Aorta (tissue), 5 donors: Measurements from ENCODE around the gene PHACTR1. TPM values are rescaled to one million over a fixed set of nuclear protein-coding genes. Genes with fewer than 3 reads are reported as not detected.
A peak's percentile ranks its signal among the peaks of the same experiment; 100 is the strongest.
"Not testable (repeated sequence)": the region's sequence is repeated elsewhere in the genome, so short reads cannot be mapped to it uniquely, and the experiment has no call there.

Experiments
- ATAC-seq: fragments of 200-7000 bp; cut with Tn5 transposase; one replicate; pipeline ENCODE4 v1.9.1; 2022; ENCODE audit warnings: moderate library complexity; ENCODE audit not compliant: low FRiP score
- DNase-seq, 2 donors: peaks; one replicate each; pipeline ENCODE4 v3.0.0-alpha.2; 2020
- H3K27ac ChIP-seq, 2 donors: one replicate each; pipeline ENCODE4 v1.5.1; 2013; ENCODE audit warnings: low read length in 2 of 2, mild to moderate bottlenecking in 2 of 2, moderate library complexity in 2 of 2, control low read depth in 1 of 2, inconsistent platforms in 1 of 2, low read depth in 1 of 2
- H3K27me3 ChIP-seq, 2 donors: one replicate each; pipeline ENCODE4 v1.6.1; 2013; ENCODE audit warnings: control low read depth in 1 of 2, low read length in 1 of 2, mild to moderate bottlenecking in 1 of 2, moderate library complexity in 1 of 2; ENCODE audit not compliant: insufficient read depth in 2 of 2, control insufficient read depth in 1 of 2
- H3K36me3 ChIP-seq, 2 donors: one replicate each; pipeline ENCODE4 v1.6.1; 2013; ENCODE audit warnings: control low read depth in 1 of 2, low read length in 1 of 2, mild to moderate bottlenecking in 1 of 2; ENCODE audit not compliant: insufficient read depth in 2 of 2, control insufficient read depth in 1 of 2
- H3K4me1 ChIP-seq, 2 donors: one replicate each; pipeline ENCODE4 v1.6.1; 2013; ENCODE audit warnings: low read length in 2 of 2, control low read depth in 1 of 2, mild to moderate bottlenecking in 1 of 2, moderate library complexity in 1 of 2; ENCODE audit not compliant: insufficient read depth in 2 of 2, control insufficient read depth in 1 of 2
- H3K4me3 ChIP-seq, 2 donors: one replicate each; pipeline ENCODE4 v1.5.1; 2013; ENCODE audit warnings: low read length in 2 of 2, control low read depth in 1 of 2, mild to moderate bottlenecking in 1 of 2
- H3K9me3 ChIP-seq: one replicate; pipeline ENCODE4 v1.6.1; 2013; ENCODE audit warnings: mild to moderate bottlenecking, low read length; ENCODE audit not compliant: control insufficient read depth
- WGBS, 2 donors: extraction: QIAGEN DNeasy Blood & Tissue Kit; methylation state at CpG; one replicate each; pipeline ENCODE4 v1.1.7; 2013; 5-methylcytosine and 5-hydroxymethylcytosine counted together
- intact Hi-C, 2 donors: fragments of 100-400 bp; cut with DNase I; formaldehyde crosslinking; loops; one replicate each; pipeline versions ENCODE4 v1.14.2 to v1.15.0; 2022
- polyA plus RNA-seq, 2 donors: library from polyadenylated mRNA; stranded (reverse); fragments of 200-250 nt; gene quantifications; one replicate each; pipeline ENCODE4 v1.2.3, GENCODE V29; 2013
- total RNA-seq, 2 donors: library from RNA; stranded (reverse); fragmentation: NEBNext Ultra II Directional; extraction: Animal tissue kit (Norgen Biotek cat#: 25700); gene quantifications; one replicate each; pipeline ENCODE4 v1.2.1, GENCODE V29; 2021
- donor health status: healthy with polysubstance abuse.
- donor health status: Bipolar disorder and iron deficiency.
- donor health status: DM: no; HTN: no; CAD: no.
- donor health status: DM: no; HTN: no; CAD: no.
- donor health status: DM: yes; HTN: yes; CAD: no.

The PHACTR1 gene
- total and polyA plus RNA-seq, 4 donors, result 3.2 to 89.4 (median 20.1) TPM

GRCh38 chr6:13307508-13307995 lies 591.0 kb downstream of the PHACTR1 start:
- no peaks in the 10 kb centered on the region for H3K9me3 ChIP-seq
- DNase-seq, result peak in 1 of 2 donors; percentile 55
- ATAC-seq, result no peak
- H3K27ac ChIP-seq, result no peak overlapping the region
- H3K4me1 ChIP-seq, result peaks cover 0 to 4% of the 10 kb centered on the region in 2 donors
- intact Hi-C loops, result loop anchor here in 1 of 2 donors (10.0 kb wide), 1 partner anchor 293 kb away; no protein-coding TSS in a partner anchor
- no peaks in the 10 kb centered on the region for H3K27me3 ChIP-seq
- no peak overlapping the region for H3K4me3 ChIP-seq
- whole genome bisulfite sequencing, 2 donors, result 92 to 94% methylated on average over 7 of the region's 7 CpGs
- no peaks in the 10 kb centered on the region for H3K36me3 ChIP-seq

DNA sequence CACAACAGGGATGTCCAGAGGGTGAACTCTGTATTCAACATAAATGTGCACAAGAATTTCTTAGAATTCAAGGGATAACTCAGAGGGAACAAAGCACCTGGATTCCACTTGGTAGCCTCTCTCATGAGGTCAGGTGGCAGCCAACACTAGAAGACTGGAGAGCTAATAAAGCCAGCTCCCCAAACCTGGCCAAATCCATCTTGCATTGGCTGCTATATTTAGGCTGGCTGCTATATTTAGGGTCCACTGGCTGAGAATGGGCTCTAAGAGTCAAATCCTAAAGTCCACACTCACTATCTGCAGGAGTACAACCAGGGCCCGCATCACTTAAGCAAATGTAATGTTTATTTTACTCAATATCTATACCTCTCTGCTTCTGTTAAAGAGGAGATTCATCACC lies 591.8 kb downstream of the PHACTR1 start:
- WGBS, 2 donors, result 21 to 39% methylated on average over 1 of the region's 1 CpG
- no peak overlapping the region for H3K4me3 ChIP-seq
- intact Hi-C loops, result loop anchor here in 1 of 2 donors (10.0 kb wide), 1 partner anchor 294 kb away; no protein-coding TSS in a partner anchor
- no peaks in the 10 kb centered on the region for H3K36me3 ChIP-seq
- H3K4me1 ChIP-seq, result peaks cover 0 to 4% of the 10 kb centered on the region in 2 donors
- no peaks in the 10 kb centered on the region for H3K9me3 ChIP-seq
- no peak overlapping the region for H3K27ac ChIP-seq
- no peak for ATAC-seq
- DNase-seq, result no peak
- H3K27me3 ChIP-seq, result no peaks in the 10 kb centered on the region

- Histone ChIP-seq H3K9me3 (no peaks in the 10 kb centered on the region), H3K36me3 (peaks cover 0 to 3% of the 10 kb centered on the region in 2 donors), H3K27ac (no peak overlapping the region), H3K4me1 (peaks cover 0 to 4% of the 10 kb centered on the region in 2 donors), H3K4me3 (no peak overlapping the region), H3K27me3 (no peaks in the 10 kb centered on the region)
- no peak for DNase-seq
- 20 to 47% methylated on average over 1 of the region's 1 CpG for WGBS, 2 donors
- intact Hi-C loops, result no loop called here
- ATAC-seq, result no peak
Measured at GRCh38 chr6:13311155-13311554, 594.6 kb downstream of the PHACTR1 start.

DNA sequence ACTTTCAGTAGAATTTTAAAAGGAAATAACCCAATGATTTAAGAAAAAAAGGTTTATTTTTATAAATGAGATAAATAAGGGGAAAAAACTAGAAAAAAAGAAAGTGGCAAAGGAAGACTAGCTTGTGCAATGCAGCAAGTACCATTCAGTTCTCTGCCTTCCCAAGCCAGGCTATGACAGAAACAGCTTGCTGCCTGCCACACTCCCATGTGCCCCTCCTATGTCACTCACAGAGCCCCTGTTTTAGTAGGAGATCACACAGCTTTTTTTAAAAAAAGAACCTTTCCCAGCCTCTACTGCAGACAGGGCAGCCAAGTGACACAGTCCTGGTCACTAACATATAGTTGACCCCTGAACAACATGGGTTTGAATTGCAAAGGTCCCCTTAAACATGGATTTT lies 598.2 kb downstream of the PHACTR1 start:
- no peak overlapping the region for H3K27ac ChIP-seq
- peaks cover 0 to 5% of the 10 kb centered on the region in 2 donors for H3K36me3 ChIP-seq
- ATAC-seq (no peak), DNase-seq (no peak)
- peaks cover 0 to 4% of the 10 kb centered on the region in 2 donors for H3K4me1 ChIP-seq
- intact Hi-C loops, result no loop called here
- H3K27me3 ChIP-seq, result no peaks in the 10 kb centered on the region
- H3K4me3 ChIP-seq, result no peak overlapping the region
- no peaks in the 10 kb centered on the region for H3K9me3 ChIP-seq

DNA sequence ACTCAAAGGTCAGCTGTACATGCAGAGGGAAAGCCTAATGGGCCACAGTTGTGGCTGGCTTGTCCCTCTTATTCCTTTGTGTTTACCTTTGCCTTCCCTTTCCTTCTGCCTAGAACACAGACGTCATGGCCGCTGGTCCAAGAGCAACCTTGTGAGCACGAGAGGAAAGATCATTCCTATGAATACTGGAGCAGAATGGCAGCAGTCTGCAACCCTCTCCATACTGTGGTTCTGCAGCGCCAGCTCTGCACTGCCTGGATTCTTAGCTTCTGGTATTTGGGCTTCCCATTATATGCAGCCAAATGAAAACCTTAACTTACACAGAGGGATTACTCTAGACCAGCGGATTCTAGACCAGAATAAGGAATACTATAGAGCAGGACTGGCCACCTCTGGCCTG lies 599.3 kb downstream of the PHACTR1 start:
- intact Hi-C loops, result no loop called here
- Histone ChIP-seq H3K27me3 (no peaks in the 10 kb centered on the region), H3K27ac (no peak overlapping the region), H3K9me3 (no peaks in the 10 kb centered on the region), H3K36me3 (peaks cover 6 to 10% of the 10 kb centered on the region in 2 donors), H3K4me3 (no peak overlapping the region), H3K4me1 (peaks cover 0 to 4% of the 10 kb centered on the region in 2 donors)
- ATAC-seq (no peak), DNase-seq (no peak)
- WGBS, 2 donors, result 94% methylated on average over 5 of the region's 5 CpGs

DNA sequence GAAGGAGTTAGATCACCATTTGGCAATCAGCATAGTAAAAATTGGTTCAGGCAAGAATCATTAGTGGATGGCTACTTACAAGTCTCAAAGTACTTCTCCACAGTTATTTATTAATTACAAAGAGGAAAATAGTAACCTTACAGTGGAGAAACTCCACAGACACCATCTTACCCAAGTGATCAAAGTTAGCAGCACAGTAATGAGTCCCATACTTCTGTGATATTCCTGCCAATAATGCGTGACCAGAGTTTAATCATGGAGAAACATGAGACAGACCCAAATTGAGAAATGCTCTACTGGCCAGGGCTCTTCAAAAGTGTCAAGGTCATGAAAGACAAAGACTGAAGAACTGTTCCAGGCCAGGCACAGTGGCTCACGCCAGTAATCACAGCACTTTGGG lies 602.3 kb downstream of the PHACTR1 start:
- peaks cover 8 to 11% of the 10 kb centered on the region in 2 donors for H3K36me3 ChIP-seq
- no peaks in the 10 kb centered on the region for H3K27me3 ChIP-seq
- 94 to 98% methylated on average over 2 of the region's 2 CpGs for WGBS, 2 donors
- H3K4me3 ChIP-seq, result no peak overlapping the region
- H3K9me3 ChIP-seq, result no peaks in the 10 kb centered on the region
- no peaks in the 10 kb centered on the region for H3K4me1 ChIP-seq
- no peak for DNase-seq
- intact Hi-C loops, result no loop called here
- H3K27ac ChIP-seq, result no peak overlapping the region
- no peak for ATAC-seq

DNA sequence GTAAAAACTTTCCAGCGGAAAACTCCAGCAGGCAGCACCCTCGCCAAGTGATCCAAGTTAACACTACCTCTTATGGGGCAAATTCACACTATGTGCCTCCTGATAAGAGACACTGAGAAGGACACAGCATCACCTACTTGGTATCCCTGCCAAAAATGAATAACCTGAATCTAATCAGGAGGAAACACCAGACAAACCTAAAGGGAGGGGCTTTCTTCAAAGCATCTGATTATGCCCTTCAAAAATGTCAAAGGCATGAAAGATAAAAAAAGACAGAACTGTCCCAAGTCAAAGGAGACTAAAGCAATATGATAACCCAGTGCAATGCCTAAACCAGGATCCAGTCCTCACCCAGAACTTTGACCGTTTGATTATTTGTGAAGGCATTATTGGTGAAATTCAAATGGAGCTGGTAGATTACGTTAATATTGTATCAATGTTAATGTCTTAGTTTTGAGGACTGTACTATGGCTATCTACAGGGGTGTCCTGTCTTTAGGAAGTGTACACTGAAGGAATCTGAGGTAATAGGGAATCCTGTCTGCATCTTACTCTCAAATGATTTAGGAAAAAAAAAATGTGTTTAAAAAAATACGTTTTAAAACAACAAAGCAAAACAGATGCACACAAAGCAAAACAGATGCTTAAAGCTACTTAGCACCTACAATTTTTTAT lies 603.5 kb downstream of the PHACTR1 start:
- intact Hi-C loops, result no loop called here
- 92 to 93% methylated on average over 5 of the region's 5 CpGs for WGBS, 2 donors

GRCh38 chr6:13326031-13326586 lies 609.5 kb downstream of the PHACTR1 start:
- intact Hi-C loops, result loop anchor here in 1 of 2 donors (5.0 kb wide), 1 partner anchor 94 kb away; no protein-coding TSS in a partner anchor
- H3K36me3 ChIP-seq, result not testable (repeated sequence)

More for the DNA sequence above, 603.5 kb downstream of the PHACTR1 start:
- no peaks in the 10 kb centered on the region for H3K4me1 ChIP-seq
- peaks cover 8 to 11% of the 10 kb centered on the region in 2 donors for H3K36me3 ChIP-seq
- DNase-seq (no peak), ATAC-seq (no peak)
- H3K27ac ChIP-seq, result no peak overlapping the region
- H3K4me3 ChIP-seq, result no peak overlapping the region
- no peaks in the 10 kb centered on the region for H3K9me3 ChIP-seq
- no peaks in the 10 kb centered on the region for H3K27me3 ChIP-seq

GRCh38 chr6:13327691-13328075 lies 611.1 kb downstream of the PHACTR1 start:
- Histone ChIP-seq H3K36me3 (no peaks in the 10 kb centered on the region), H3K4me3 (peak overlapping the region; percentile 82 to 92), H3K27me3 (no peaks in the 10 kb centered on the region), H3K4me1 (no peaks in the 10 kb centered on the region), H3K9me3 (no peaks in the 10 kb centered on the region), H3K27ac (no peak overlapping the region)
- no peak for ATAC-seq
- intact Hi-C loops, result loop anchor here in 1 of 2 donors (2.0 to 5.0 kb wide), 3 partner anchors 95 to 417 kb away; no protein-coding TSS in a partner anchor
- DNase-seq, result no peak
- WGBS, 2 donors, result 0% methylated on average over 10 of the region's 10 CpGs

More at GRCh38 chr6:13326031-13326586, 609.5 kb downstream of the PHACTR1 start:
- not testable (repeated sequence) for H3K4me1 ChIP-seq, H3K4me3 ChIP-seq, H3K27me3 ChIP-seq, H3K27ac ChIP-seq, H3K9me3 ChIP-seq, DNase-seq, ATAC-seq
- WGBS, 2 donors, result 87 to 90% methylated on average over 3 of the region's 3 CpGs
